GM12872 (cell line): ENCODE data around the gene CCDC187.

ENCODE experiments used
- TF ChIP-seq, protein P1 (sequence below): IDR thresholded peaks from 3 replicates; pipeline ENCODE4 v1.5.1; 2011; ENCODE audit warnings: low read depth, mild to moderate bottlenecking, low read length, moderate library complexity; ENCODE audit not compliant: insufficient read depth

The CCDC187 gene

DNA sequence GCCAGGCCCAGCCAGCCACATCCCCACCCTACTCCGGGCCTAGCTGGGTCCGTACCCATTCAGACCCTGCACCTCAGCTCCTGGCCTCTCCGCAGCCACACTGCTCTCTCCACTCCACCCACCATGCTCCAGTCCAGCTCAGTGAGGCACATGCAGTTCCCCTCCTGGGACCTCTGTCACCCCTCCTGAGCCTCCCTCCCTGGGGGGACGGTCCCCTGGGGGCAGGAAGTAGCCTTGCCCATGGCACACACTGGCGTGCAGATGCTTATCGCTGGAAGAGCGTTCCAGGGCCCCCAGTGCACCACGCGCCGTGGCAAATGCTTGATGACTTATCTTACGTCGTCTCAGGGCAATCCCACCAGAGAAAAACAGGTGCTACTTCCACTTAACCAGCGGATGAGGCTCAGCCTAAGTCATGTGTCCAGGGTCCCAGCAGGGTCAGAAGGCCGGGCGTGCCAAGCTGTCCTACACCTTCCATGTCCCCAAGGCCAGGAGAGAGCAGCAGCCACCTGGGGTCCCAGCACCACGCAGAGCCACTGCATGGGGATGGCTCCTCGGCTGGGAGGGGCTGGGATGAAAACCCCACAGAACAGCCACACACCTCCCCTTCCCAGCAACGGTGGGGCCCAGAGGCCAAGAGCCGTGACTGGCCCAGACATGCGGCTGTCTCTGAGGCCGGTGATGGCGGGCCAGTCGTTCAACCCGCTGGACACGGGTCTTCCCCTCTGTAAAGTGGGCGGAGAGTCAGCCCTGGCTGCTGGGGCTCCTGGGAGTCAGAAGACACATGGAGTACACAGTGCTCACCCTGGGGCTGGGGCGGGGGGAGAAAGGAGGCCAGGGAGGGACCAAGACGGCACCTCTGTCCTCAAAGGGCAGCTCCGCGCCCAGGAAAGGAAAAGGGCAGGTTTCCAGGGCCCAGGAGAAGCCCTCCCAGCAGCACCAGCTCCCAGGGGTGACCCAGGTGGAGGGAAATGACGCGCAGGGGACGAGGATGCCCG, 2.6 kb upstream of the CCDC187 start:
- TF ChIP-seq, protein P1, sequence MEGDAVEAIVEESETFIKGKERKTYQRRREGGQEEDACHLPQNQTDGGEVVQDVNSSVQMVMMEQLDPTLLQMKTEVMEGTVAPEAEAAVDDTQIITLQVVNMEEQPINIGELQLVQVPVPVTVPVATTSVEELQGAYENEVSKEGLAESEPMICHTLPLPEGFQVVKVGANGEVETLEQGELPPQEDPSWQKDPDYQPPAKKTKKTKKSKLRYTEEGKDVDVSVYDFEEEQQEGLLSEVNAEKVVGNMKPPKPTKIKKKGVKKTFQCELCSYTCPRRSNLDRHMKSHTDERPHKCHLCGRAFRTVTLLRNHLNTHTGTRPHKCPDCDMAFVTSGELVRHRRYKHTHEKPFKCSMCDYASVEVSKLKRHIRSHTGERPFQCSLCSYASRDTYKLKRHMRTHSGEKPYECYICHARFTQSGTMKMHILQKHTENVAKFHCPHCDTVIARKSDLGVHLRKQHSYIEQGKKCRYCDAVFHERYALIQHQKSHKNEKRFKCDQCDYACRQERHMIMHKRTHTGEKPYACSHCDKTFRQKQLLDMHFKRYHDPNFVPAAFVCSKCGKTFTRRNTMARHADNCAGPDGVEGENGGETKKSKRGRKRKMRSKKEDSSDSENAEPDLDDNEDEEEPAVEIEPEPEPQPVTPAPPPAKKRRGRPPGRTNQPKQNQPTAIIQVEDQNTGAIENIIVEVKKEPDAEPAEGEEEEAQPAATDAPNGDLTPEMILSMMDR: no peak

- TF ChIP-seq, protein P1: no peak
These were observed 1.9 kb upstream of the CCDC187 start for GRCh38 chr9:136305804-136306203.

DNA sequence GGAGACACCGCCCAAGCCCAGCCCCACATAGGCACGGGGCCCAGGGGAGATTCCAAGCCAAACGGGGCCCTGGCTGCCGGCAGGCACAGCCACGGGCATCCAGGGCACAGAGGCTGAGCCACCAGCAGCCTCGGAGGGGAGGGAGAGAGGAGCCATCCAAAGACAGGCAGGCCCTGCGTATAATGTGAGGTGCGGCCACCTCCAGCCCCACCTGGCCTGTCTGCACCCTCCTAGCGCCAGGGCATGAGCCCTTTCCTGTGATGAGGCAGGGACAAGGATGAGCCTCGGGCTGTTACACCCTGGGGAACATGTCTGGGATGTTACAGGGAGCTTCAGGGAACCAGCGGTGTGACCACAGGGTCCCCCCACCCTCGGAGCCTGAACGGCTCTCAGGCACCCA, 1.1 kb upstream of the CCDC187 start:
- TF ChIP-seq, protein P1: no peak

- TF ChIP-seq, protein P1: no peak
These were observed 562 bp upstream of the CCDC187 start for GRCh38 chr9:136304456-136304855.

GRCh38 chr9:136303066-136303824, 649 bp downstream of the CCDC187 start:
- TF ChIP-seq, protein P1: no peak

GRCh38 chr9:136302527-136302926, 1.4 kb downstream of the CCDC187 start:
- TF ChIP-seq, protein P1: no peak

DNA sequence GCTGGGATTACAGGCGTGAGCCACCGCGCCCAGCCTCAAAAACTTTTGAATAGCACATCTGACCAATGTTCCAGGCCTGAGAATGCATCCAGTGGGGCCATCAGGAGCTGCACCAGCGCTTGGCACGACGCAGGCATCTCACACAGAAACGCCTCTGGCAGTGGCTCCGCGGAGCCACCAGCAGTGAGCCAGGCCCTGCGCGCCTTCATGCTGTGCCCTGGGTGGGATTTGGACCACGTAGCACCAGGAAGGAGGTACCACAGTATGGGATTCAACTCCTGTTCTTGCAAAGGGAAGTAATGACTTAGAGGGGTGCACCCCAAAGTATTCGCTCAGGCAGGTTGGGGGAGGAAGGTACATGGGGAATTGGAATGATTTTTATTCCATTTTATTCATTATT, 3.0 kb downstream of the CCDC187 start:
- TF ChIP-seq, protein P1: no peak
